Tibial nerve (tissue), 4 donors: ENCODE data around the gene LILRB2. TPM values are rescaled to one million over a fixed set of nuclear protein-coding genes. Genes with fewer than 3 reads are reported as not detected.
"Not testable (repeated sequence)": the region's sequence is repeated elsewhere in the genome, so short reads cannot be mapped to it uniquely, and the experiment has no call there.

ENCODE experiments used
- DNase-seq, 2 donors: peaks; one replicate each; pipeline ENCODE4 v3.0.0-alpha.2; 2019; ENCODE audit warnings: low spot score in 2 of 2
- H3K27ac ChIP-seq, 4 donors: fragments of 200-600 bp; sonication (generic) in 3 of 4; one replicate each; pipeline ENCODE4 v1.5.1; 2017 to 2019; ENCODE audit warnings: mild to moderate bottlenecking in 1 of 4
- H3K27me3 ChIP-seq, 2 donors: fragments of 200-600 bp; sonication (generic) in 1 of 2; one replicate each; pipeline versions ENCODE4 v1.5.1 to v1.6.0; 2017 to 2019
- H3K36me3 ChIP-seq, 3 donors: fragments of 200-600 bp; sonication (generic); one replicate each; pipeline ENCODE4 v1.5.1; 2018 to 2019
- H3K4me1 ChIP-seq, 4 donors: fragments of 200-600 bp; sonication (generic) in 3 of 4; one replicate each; pipeline ENCODE4 v1.5.1; 2017 to 2019
- H3K4me3 ChIP-seq, 4 donors: fragments of 200-600 bp; sonication (generic) in 3 of 4; one replicate each; pipeline ENCODE4 v1.5.1; 2017 to 2019; ENCODE audit warnings: mild to moderate bottlenecking in 1 of 4, moderate library complexity in 1 of 4
- H3K9me3 ChIP-seq, 4 donors: fragments of 200-600 bp; sonication (generic) in 3 of 4; one replicate each; pipeline ENCODE4 v1.5.1; 2017 to 2019
- CTCF ChIP-seq, 5 experiments: fragments of 200-600 bp in 3 of 5; fragments of 450-650 bp in 2 of 5; sonication (generic) in 3 of 5; IDR thresholded peaks; one replicate each; pipeline ENCODE4 v1.5.1; 2016 to 2019; ENCODE audit warnings: antibody characterized with exemption in 5 of 5, mild to moderate bottlenecking in 3 of 5, moderate library complexity in 2 of 5
- EP300 ChIP-seq, 2 donors: sonication (generic); formaldehyde crosslinking; IDR thresholded peaks; one replicate each; pipeline ENCODE4 v1.6.1; 2017; ENCODE audit warnings: antibody characterized with exemption in 2 of 2, mild to moderate bottlenecking in 1 of 2
- POLR2A ChIP-seq, 2 donors: fragments of 450-650 bp; IDR thresholded peaks; one replicate each; pipeline ENCODE4 v1.6.1; 2017; ENCODE audit warnings: antibody characterized with exemption in 2 of 2, mild to moderate bottlenecking in 2 of 2, moderate library complexity in 2 of 2
- WGBS, 2 donors: methylation state at CpG; one replicate each; pipeline ENCODE4 v1.1.5; 2018; 5-methylcytosine and 5-hydroxymethylcytosine counted together
- total RNA-seq, 4 donors: library from RNA; depleted of rRNA; stranded (reverse); fragments of >200 nt; gene quantifications; one replicate each; pipeline ENCODE4 v1.1.0, GENCODE V29; 2016

The LILRB2 gene
- total RNA-seq, 4 donors from 2014 or later: 1.6 to 8.4 (median 4.4) TPM

- no peaks in the 10 kb centered on the region for H3K4me1 ChIP-seq
- DNase-seq: no peak
- H3K27ac ChIP-seq: no peak overlapping the region
- TF ChIP-seq EP300 (IDR thresholded peaks at IDR 0.05): no peak
- no peak for TF ChIP-seq CTCF (IDR thresholded peaks at IDR 0.05)
- no peak for TF ChIP-seq POLR2A (IDR thresholded peaks at IDR 0.05)
- H3K4me3 ChIP-seq: no peak overlapping the region
- 22 to 25% methylated on average over 3 of the region's 3 CpGs for WGBS, 2 donors
- H3K9me3 ChIP-seq: peaks cover 0 to 4% (median 0%) of the 10 kb centered on the region in 4 donors
- H3K27me3 ChIP-seq: no peaks in the 10 kb centered on the region
- H3K36me3 ChIP-seq: no peaks in the 10 kb centered on the region
These were observed 43.2 kb upstream of the LILRB2 start for GRCh38 chr19:54324071-54324470.

GRCh38 chr19:54322934-54323333, 42.0 kb upstream of the LILRB2 start:
- not testable (repeated sequence) for H3K4me3 ChIP-seq, DNase-seq, H3K27me3 ChIP-seq, H3K9me3 ChIP-seq, H3K27ac ChIP-seq, H3K4me1 ChIP-seq, H3K36me3 ChIP-seq
- 18% methylated on average over 2 of the region's 13 CpGs; no CpG with 5 or more reads in 1 of the 2 donors for WGBS, 2 donors

GRCh38 chr19:54322295-54322694, 41.4 kb upstream of the LILRB2 start:
- H3K4me1 ChIP-seq, H3K4me3 ChIP-seq, DNase-seq, H3K36me3 ChIP-seq, H3K27ac ChIP-seq, H3K9me3 ChIP-seq, H3K27me3 ChIP-seq: not testable (repeated sequence)
- 94 to 95% methylated on average over 11 of the region's 13 CpGs for WGBS, 2 donors

- 73 to 77% methylated on average over 14 of the region's 14 CpGs for WGBS, 2 donors
- no peak overlapping the region for H3K4me3 ChIP-seq
- H3K27me3 ChIP-seq: peaks cover 0 to 9% of the 10 kb centered on the region in 2 donors
- TF ChIP-seq POLR2A (IDR thresholded peaks at IDR 0.05) (no peak), CTCF (IDR thresholded peaks at IDR 0.05) (no peak), EP300 (IDR thresholded peaks at IDR 0.05) (no peak)
- H3K27ac ChIP-seq: no peak overlapping the region
- H3K36me3 ChIP-seq: no peaks in the 10 kb centered on the region
- no peaks in the 10 kb centered on the region for H3K4me1 ChIP-seq
- peaks cover 0 to 4% (median 0%) of the 10 kb centered on the region in 4 donors for H3K9me3 ChIP-seq
- DNase-seq: no peak
These were observed 39.2 kb upstream of the LILRB2 start for GRCh38 chr19:54319892-54320670.

DNA sequence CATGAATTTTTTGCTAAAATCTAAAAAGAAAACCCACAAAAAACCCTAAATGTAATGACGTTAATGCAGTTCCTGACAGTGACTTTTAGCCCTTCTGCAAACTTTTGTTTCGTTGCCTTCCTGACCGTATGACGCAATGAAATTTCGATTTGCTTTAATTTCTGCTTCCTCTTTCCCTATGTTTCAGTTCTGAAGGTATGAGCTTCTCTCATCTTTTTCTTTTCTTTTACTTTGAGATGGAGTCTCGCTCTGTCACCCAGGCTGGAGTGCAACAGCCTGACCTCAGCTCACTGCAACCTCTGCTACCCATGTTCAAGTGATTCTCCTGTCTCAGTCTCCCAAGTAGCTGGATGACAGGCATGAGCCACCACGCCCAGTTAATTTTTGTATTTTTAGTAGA, 38.1 kb upstream of the LILRB2 start:
- H3K36me3 ChIP-seq: no peaks in the 10 kb centered on the region
- DNase-seq: no peak
- H3K4me1 ChIP-seq: no peaks in the 10 kb centered on the region
- peaks cover 0 to 4% (median 0%) of the 10 kb centered on the region in 4 donors for H3K9me3 ChIP-seq
- no peak overlapping the region for H3K27ac ChIP-seq
- peaks cover 0 to 9% of the 10 kb centered on the region in 2 donors for H3K27me3 ChIP-seq
- TF ChIP-seq EP300 (IDR thresholded peaks at IDR 0.05) (peak; percentile 37 to 45), CTCF (IDR thresholded peaks at IDR 0.05) (no peak), POLR2A (IDR thresholded peaks at IDR 0.05) (no peak)
- H3K4me3 ChIP-seq: no peak overlapping the region
- WGBS, 2 donors: 65 to 77% methylated on average over 7 of the region's 7 CpGs

DNA sequence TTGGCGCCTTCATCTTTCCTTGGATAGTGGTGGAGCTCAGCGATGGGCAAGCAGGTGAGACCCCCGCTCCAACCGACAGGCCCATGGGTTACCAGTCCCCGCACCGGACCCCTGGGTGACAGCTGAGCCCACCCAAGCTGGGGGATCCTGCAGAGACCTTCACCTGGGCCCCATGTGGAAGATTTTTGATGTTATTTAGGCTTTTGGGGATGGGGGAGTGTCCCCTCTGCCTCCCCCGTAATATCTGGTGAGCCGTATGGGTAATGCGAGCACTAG, 37.0 kb upstream of the LILRB2 start:
- H3K9me3 ChIP-seq: peaks cover 0 to 4% (median 0%) of the 10 kb centered on the region in 4 donors
- H3K36me3 ChIP-seq: no peaks in the 10 kb centered on the region
- H3K27me3 ChIP-seq: peaks cover 0 to 9% of the 10 kb centered on the region in 2 donors
- TF ChIP-seq POLR2A (IDR thresholded peaks at IDR 0.05): no peak
- no peak for TF ChIP-seq EP300 (IDR thresholded peaks at IDR 0.05)
- TF ChIP-seq CTCF (IDR thresholded peaks at IDR 0.05): no peak
- H3K4me1 ChIP-seq: no peaks in the 10 kb centered on the region
- H3K27ac ChIP-seq: no peak overlapping the region
- no peak overlapping the region for H3K4me3 ChIP-seq
- WGBS, 2 donors: 86 to 92% methylated on average over 9 of the region's 9 CpGs
- no peak for DNase-seq
